Caco-2 (cell line): ENCODE results near the gene OR4C11. TPM values are rescaled to one million over a fixed set of nuclear protein-coding genes. Genes with fewer than 3 reads are reported as not detected.

Experiments
- BruUV-seq: library from RNA; stranded (reverse); fragments of 400-500 nt; replicated peaks from 2 replicates; lab custom pipeline; 2021; lab: Mats Ljungman, UMichigan
- CTCF ChIA-PET: fragments of 300-600 bp; sonication (Branson Sonifier 250); formaldehyde crosslinking; loops from one replicate; lab custom pipeline; 2022; ENCODE audit warnings: antibody characterized with exemption; lab: Charles Lee
- POLR2A ChIA-PET: fragments of 300-600 bp; sonication (Branson Sonifier 250); formaldehyde crosslinking; loops from one replicate; lab custom pipeline; 2022; ENCODE audit warnings: antibody characterized with exemption; lab: Charles Lee
- DNase-seq, 2 experiments: peaks; one replicate each; pipeline versions ENCODE4 v3.0.0 to v3.0.0-alpha.2; 2020 to 2022
- H3K27me3 ChIP-seq: replicated peaks from 2 replicates; pipeline ENCODE4 v1.6.0; 2011; ENCODE audit warnings: low read length; ENCODE audit not compliant: control insufficient read depth, insufficient read depth
- H3K36me3 ChIP-seq: 2 replicates; pipeline ENCODE4 v1.5.1; 2011; ENCODE audit warnings: low read length; ENCODE audit not compliant: control insufficient read depth, insufficient read depth
- H3K4me1 ChIP-seq: fragments of 250-450 bp; sonication (Bioruptor Pico); 2 replicates; pipeline ENCODE4 v1.5.1; 2020; ENCODE audit warnings: mild to moderate bottlenecking
- H3K4me3 ChIP-seq: 2 replicates; pipeline ENCODE4 v1.5.1; 2011; ENCODE audit warnings: low read depth, mild to moderate bottlenecking, control low read depth, low read length
- H3K9me3 ChIP-seq: fragments of 250-450 bp; sonication (Bioruptor Pico); 2 replicates; pipeline ENCODE4 v1.5.1; 2020; ENCODE audit warnings: mild to moderate bottlenecking, moderate library complexity
- H3K27ac Mint-ChIP-seq: one replicate; pipeline ENCODE4 v1.8.0; 2022; ENCODE audit warnings: mixed read lengths; ENCODE audit not compliant: unreplicated experiment
- H3K27me3 Mint-ChIP-seq: one replicate; pipeline ENCODE4 v1.8.0; 2022; ENCODE audit warnings: mixed read lengths; ENCODE audit not compliant: insufficient read depth, unreplicated experiment
- H3K36me3 Mint-ChIP-seq: one replicate; pipeline ENCODE4 v1.8.0; 2022; ENCODE audit warnings: mild to moderate bottlenecking, mixed read lengths; ENCODE audit not compliant: insufficient read depth, unreplicated experiment
- H3K4me1 Mint-ChIP-seq: one replicate; pipeline ENCODE4 v1.8.0; 2022; ENCODE audit warnings: low read depth, mixed read lengths; ENCODE audit not compliant: unreplicated experiment
- H3K4me3 Mint-ChIP-seq: one replicate; pipeline ENCODE4 v1.8.0; 2022; ENCODE audit warnings: mild to moderate bottlenecking, moderate library complexity, mixed read lengths; ENCODE audit not compliant: unreplicated experiment
- H3K9me3 Mint-ChIP-seq: one replicate; pipeline ENCODE4 v1.8.0; 2022; ENCODE audit warnings: mixed read lengths; ENCODE audit not compliant: unreplicated experiment
- CTCF ChIP-seq, 2 experiments: fragments of 200-600 bp in 1 of 2; IDR thresholded peaks; 1 replicate in 1 of 2; 2 replicates in 1 of 2; pipeline versions ENCODE4 v1.5.1 to v1.8.0; 2011 to 2022; ENCODE audit warnings: antibody characterized with exemption in 1 of 2, control low read depth in 1 of 2, inconsistent platforms in 1 of 2, low read depth in 1 of 2, low read length in 1 of 2, mild to moderate bottlenecking in 1 of 2, moderate library complexity in 1 of 2; ENCODE audit not compliant: insufficient read depth in 1 of 2, severe bottlenecking in 1 of 2, unreplicated experiment in 1 of 2
- intact Hi-C: fragments of 100-400 bp; cut with micrococcal nuclease; formaldehyde crosslinking; loops from one replicate; pipeline ENCODE4 v1.10.0; 2022; ENCODE audit not compliant: unreplicated experiment
- total RNA-seq: library from RNA; stranded (reverse); gene quantifications from 2 replicates; pipeline ENCODE4 v1.2.3, GENCODE V29; 2022

The OR4C11 gene
- total RNA-seq, 1 experiment from 2014 or later: not detected

- no peak for TF ChIP-seq CTCF (IDR thresholded peaks at IDR 0.05; ENCODE audit: insufficient read depth in 1 of 2, low read depth in 1 of 2, low read length in 1 of 2, severe bottlenecking in 1 of 2, unreplicated experiment in 1 of 2)
- Histone ChIP-seq H3K27me3 (no peaks in the 10 kb centered on the region), H3K4me1 (no peaks in the 10 kb centered on the region), H3K36me3 (no peaks in the 10 kb centered on the region), H3K4me3 (no peak within 1 kb of the TSS), H3K9me3 (no peaks in the 10 kb centered on the region)
- no TSS peak for BruUV-seq
- Mint-ChIP-seq H3K4me1 (no peaks in the 10 kb centered on the region), H3K27me3 (no peaks in the 10 kb centered on the region), H3K9me3 (no peaks in the 10 kb centered on the region), H3K27ac (no peak within 1 kb of the TSS), H3K4me3 (no peak within 1 kb of the TSS), H3K36me3 (no peaks in the 10 kb centered on the region)
- ChIA-PET POLR2A (no interaction called here), CTCF (no interaction called here)
- DNase-seq: no peak
- intact Hi-C loops: no loop called here
Measured at GRCh38 chr11:55648027-55648426, 40.6 kb upstream of the OR4C11 start, which contains the start of gene OR4S2. Gene OR4S2, plus strand, starts transcription at chr11:55648327. Its CDS starts 2,577 bp downstream, at chr11:55650904.

- Histone ChIP-seq H3K27me3 (no peaks in the 10 kb centered on the region), H3K36me3 (no peaks in the 10 kb centered on the region), H3K9me3 (peaks cover 8% of the 10 kb centered on the region), H3K4me3 (no peak within 1 kb of the TSS), H3K4me1 (no peaks in the 10 kb centered on the region)
- no peak within 1 kb of the TSS for H3K27ac Mint-ChIP-seq
- no peaks in the 10 kb centered on the region for H3K36me3 Mint-ChIP-seq
- H3K9me3 Mint-ChIP-seq: peaks cover 12% of the 10 kb centered on the region
- no peaks in the 10 kb centered on the region for H3K27me3 Mint-ChIP-seq
- H3K4me1 Mint-ChIP-seq: no peaks in the 10 kb centered on the region
- POLR2A ChIA-PET: no interaction called here
- intact Hi-C loops: no loop called here
- no peak within 1 kb of the TSS for H3K4me3 Mint-ChIP-seq
- BruUV-seq: no TSS peak
- CTCF ChIA-PET: no interaction called here
- no peak for DNase-seq
- TF ChIP-seq CTCF (IDR thresholded peaks at IDR 0.05; ENCODE audit: insufficient read depth in 1 of 2, low read depth in 1 of 2, low read length in 1 of 2, severe bottlenecking in 1 of 2, unreplicated experiment in 1 of 2): no peak
Measured at GRCh38 chr11:55634813-55635212, 27.4 kb upstream of the OR4C11 start, which contains the start of gene OR4P4. Gene OR4P4, plus strand, starts transcription at chr11:55635113.

GRCh38 chr11:55624531-55624930 is 17.1 kb upstream of the OR4C11 start:
- intact Hi-C loops: no loop called here
- POLR2A ChIA-PET: no interaction called here

More at GRCh38 chr11:55624531-55624930, 17.1 kb upstream of the OR4C11 start:
- CTCF ChIA-PET: no interaction called here
- no peaks in the 10 kb centered on the region for H3K4me1 ChIP-seq
- Mint-ChIP-seq H3K36me3 (no peaks in the 10 kb centered on the region), H3K27me3 (no peaks in the 10 kb centered on the region), H3K9me3 (peaks cover 20% of the 10 kb centered on the region), H3K27ac (no peak overlapping the region), H3K4me3 (no peak overlapping the region), H3K4me1 (no peaks in the 10 kb centered on the region)
- no peaks in the 10 kb centered on the region for H3K36me3 ChIP-seq
- H3K9me3 ChIP-seq: no peaks in the 10 kb centered on the region
- no peaks in the 10 kb centered on the region for H3K27me3 ChIP-seq
- TF ChIP-seq CTCF (IDR thresholded peaks at IDR 0.05; ENCODE audit: insufficient read depth in 1 of 2, low read depth in 1 of 2, low read length in 1 of 2, severe bottlenecking in 1 of 2, unreplicated experiment in 1 of 2): no peak
- no peak overlapping the region for H3K4me3 ChIP-seq
- DNase-seq: no peak
- BruUV-seq: no TSS peak
